ENCODE results near the gene LRRC41. TPM values are rescaled to one million over a fixed set of nuclear protein-coding genes. Genes with fewer than 3 reads are reported as not detected.
"Not testable (repeated sequence)": the region's sequence is repeated elsewhere in the genome, so short reads cannot be mapped to it uniquely, and the experiment has no call there.

The LRRC41 gene
- total RNA-seq, 2 experiments from 2014 or later: 32.1 to 32.2 TPM

- Mint-ChIP-seq H3K27me3 (no peaks in the 10 kb centered on the region), H3K27ac (peak overlapping the region; percentile 99), H3K4me1 (ENCODE audit: low read depth) (peaks cover 47% of the 10 kb centered on the region), H3K4me3 (peak overlapping the region; percentile 100), H3K9me3 (no peaks in the 10 kb centered on the region), H3K36me3 (ENCODE audit: low read depth) (peaks cover 42% of the 10 kb centered on the region)
- ChIA-PET CTCF (interaction anchor here (0.8 to 2.5 kb wide), 12 partner anchors 9 to 86 kb away, joined by 3 to 7 read pairs (median 3); partner anchors contain the start of gene UQCRH), POLR2A (interaction anchor here (0.6 to 3.3 kb wide), 12 partner anchors 11 to 158 kb away, joined by 3 to 34 read pairs (median 4); partner anchors contain the start of genes LRRC41, RAD54L and UQCRH)
- DNase-seq: no peak
- ATAC-seq: no peak
- TF ChIP-seq, protein P1, sequence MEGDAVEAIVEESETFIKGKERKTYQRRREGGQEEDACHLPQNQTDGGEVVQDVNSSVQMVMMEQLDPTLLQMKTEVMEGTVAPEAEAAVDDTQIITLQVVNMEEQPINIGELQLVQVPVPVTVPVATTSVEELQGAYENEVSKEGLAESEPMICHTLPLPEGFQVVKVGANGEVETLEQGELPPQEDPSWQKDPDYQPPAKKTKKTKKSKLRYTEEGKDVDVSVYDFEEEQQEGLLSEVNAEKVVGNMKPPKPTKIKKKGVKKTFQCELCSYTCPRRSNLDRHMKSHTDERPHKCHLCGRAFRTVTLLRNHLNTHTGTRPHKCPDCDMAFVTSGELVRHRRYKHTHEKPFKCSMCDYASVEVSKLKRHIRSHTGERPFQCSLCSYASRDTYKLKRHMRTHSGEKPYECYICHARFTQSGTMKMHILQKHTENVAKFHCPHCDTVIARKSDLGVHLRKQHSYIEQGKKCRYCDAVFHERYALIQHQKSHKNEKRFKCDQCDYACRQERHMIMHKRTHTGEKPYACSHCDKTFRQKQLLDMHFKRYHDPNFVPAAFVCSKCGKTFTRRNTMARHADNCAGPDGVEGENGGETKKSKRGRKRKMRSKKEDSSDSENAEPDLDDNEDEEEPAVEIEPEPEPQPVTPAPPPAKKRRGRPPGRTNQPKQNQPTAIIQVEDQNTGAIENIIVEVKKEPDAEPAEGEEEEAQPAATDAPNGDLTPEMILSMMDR (IDR thresholded peaks at IDR 0.05): no peak
- intact Hi-C loops (cut with micrococcal nuclease): loop anchor here (5.0 kb wide), 1 partner anchor 39 kb away; the partner anchor contains the start of genes LRRC41 and UQCRH
These were observed 38.0 kb upstream of the LRRC41 start for GRCh38 chr1:46341222-46342083.

GRCh38 chr1:46340404-46341221 is 37.2 kb upstream of the LRRC41 start, which contains the start of gene NSUN4:
Gene NSUN4, plus strand, starts transcription at chr1:46340807. Its CDS starts 20 bp downstream, at chr1:46340827.
- CTCF ChIA-PET: interaction anchor here (0.8 to 2.5 kb wide), 17 partner anchors 8 to 96 kb away, joined by 3 to 7 read pairs (median 3); partner anchors contain the start of gene UQCRH
- H3K36me3 Mint-ChIP-seq (ENCODE audit: low read depth): peaks cover 42% of the 10 kb centered on the region
- H3K4me3 Mint-ChIP-seq: peak within 1 kb of the TSS; percentile 100
- H3K4me1 Mint-ChIP-seq (ENCODE audit: low read depth): peaks cover 47% of the 10 kb centered on the region
- no peaks in the 10 kb centered on the region for H3K9me3 Mint-ChIP-seq
- peak; percentile 92 for DNase-seq
- TF ChIP-seq, protein P1 (IDR thresholded peaks at IDR 0.05): peak; percentile 81
- POLR2A ChIA-PET: interaction anchor here (0.6 to 3.3 kb wide), 14 partner anchors 12 to 159 kb away, joined by 3 to 34 read pairs (median 4); partner anchors contain the start of genes LRRC41, RAD54L and UQCRH
- peak within 1 kb of the TSS; percentile 99 for H3K27ac Mint-ChIP-seq
- peak; percentile 95 for ATAC-seq
- intact Hi-C loops (cut with micrococcal nuclease): loop anchor here (5.0 kb wide), 1 partner anchor 38 kb away; the partner anchor contains the start of genes LRRC41 and UQCRH
- no peaks in the 10 kb centered on the region for H3K27me3 Mint-ChIP-seq

- Mint-ChIP-seq H3K36me3 (ENCODE audit: low read depth) (peaks cover 17% of the 10 kb centered on the region), H3K4me1 (ENCODE audit: low read depth) (peaks cover 22% of the 10 kb centered on the region)
- ATAC-seq; CTCF ChIA-PET; POLR2A ChIA-PET; H3K4me3 Mint-ChIP-seq; DNase-seq; intact Hi-C loops (cut with micrococcal nuclease); H3K27me3 Mint-ChIP-seq; H3K9me3 Mint-ChIP-seq; H3K27ac Mint-ChIP-seq: not testable (repeated sequence)
These were observed 34.0 kb upstream of the LRRC41 start for GRCh38 chr1:46337409-46337808.

DNA sequence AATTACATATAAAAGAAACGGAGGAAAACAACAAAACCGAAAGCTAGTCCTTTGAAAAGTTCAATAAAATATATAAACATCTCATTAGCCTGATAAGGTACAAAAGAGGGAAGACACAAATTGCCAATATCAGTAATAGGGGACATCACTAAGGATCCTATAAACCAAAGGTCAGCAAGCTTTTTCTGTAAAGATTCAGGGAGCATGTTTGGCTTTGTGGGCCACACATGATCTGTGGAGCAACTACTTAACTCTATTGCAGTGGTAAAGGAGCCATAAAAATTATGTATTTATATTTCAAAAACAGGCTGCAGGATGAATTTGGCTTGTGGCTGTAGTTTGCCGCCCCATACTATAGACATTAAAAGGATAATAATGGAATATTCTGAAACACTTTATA is 31.7 kb upstream of the LRRC41 start:
- DNase-seq (no peak), ATAC-seq (no peak)
- TF ChIP-seq, protein P1 (IDR thresholded peaks at IDR 0.05): no peak
- ChIA-PET POLR2A (no interaction called here), CTCF (interaction anchor here (2.0 kb wide), 1 partner anchor 12 kb away, joined by 11 read pairs; no protein-coding TSS in a partner anchor)
- no peaks in the 10 kb centered on the region for H3K27me3 Mint-ChIP-seq
- H3K27ac Mint-ChIP-seq: no peak overlapping the region
- no peaks in the 10 kb centered on the region for H3K9me3 Mint-ChIP-seq
- intact Hi-C loops (cut with micrococcal nuclease): no loop called here
- H3K4me3 Mint-ChIP-seq: no peak overlapping the region
- peaks cover 7% of the 10 kb centered on the region for H3K4me1 Mint-ChIP-seq (ENCODE audit: low read depth)
- H3K36me3 Mint-ChIP-seq (ENCODE audit: low read depth): no peaks in the 10 kb centered on the region

DNA sequence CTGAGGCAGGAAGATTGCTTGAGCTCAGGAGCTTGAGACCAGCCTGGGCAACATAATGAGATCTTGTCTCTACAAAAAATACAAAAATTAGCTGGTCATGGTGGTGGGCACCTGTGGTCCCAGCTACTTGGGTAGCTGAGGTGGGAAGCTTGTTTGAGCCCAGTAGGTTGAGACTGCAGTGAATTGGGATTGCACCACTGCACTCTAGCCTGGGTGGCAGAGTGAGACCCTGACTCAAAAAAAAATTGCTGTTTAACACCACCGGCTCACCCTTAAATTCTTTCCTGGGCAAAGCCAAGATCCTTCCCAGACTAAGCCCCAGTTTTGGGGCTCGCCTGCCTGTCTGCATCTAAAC is 30.6 kb upstream of the LRRC41 start:
- no peak overlapping the region for H3K4me3 Mint-ChIP-seq

More for the DNA sequence above, 30.6 kb upstream of the LRRC41 start:
- no peaks in the 10 kb centered on the region for H3K36me3 Mint-ChIP-seq (ENCODE audit: low read depth)
- no peaks in the 10 kb centered on the region for H3K9me3 Mint-ChIP-seq
- TF ChIP-seq, protein P1 (IDR thresholded peaks at IDR 0.05): no peak
- H3K27ac Mint-ChIP-seq: no peak overlapping the region
- ChIA-PET POLR2A (interaction anchor here (1.2 to 1.6 kb wide), 2 partner anchors 13 to 30 kb away, joined by 3 to 4 read pairs; no protein-coding TSS in a partner anchor), CTCF (interaction anchor here (0.7 to 1.7 kb wide), 6 partner anchors 12 to 32 kb away, joined by 3 to 4 read pairs (median 4); no protein-coding TSS in a partner anchor)
- no peak for DNase-seq
- no peak for ATAC-seq
- peaks cover 3% of the 10 kb centered on the region for H3K4me1 Mint-ChIP-seq (ENCODE audit: low read depth)
- intact Hi-C loops (cut with micrococcal nuclease): no loop called here
- H3K27me3 Mint-ChIP-seq: no peaks in the 10 kb centered on the region

Measured in activated CD8-positive, alpha-beta T cell treated with anti-CD3 and anti-CD28 coated beads for 36 hours (primary cell).